Astrocyte (in vitro differentiated cells and primary cell): Measurements from ENCODE around the gene ADCY1.

Source experiments
- EZH2 ChIP-seq: IDR thresholded peaks from 2 replicates; pipeline ENCODE4 v1.6.1; 2012; ENCODE audit warnings: mild to moderate bottlenecking, low read length, inconsistent platforms; ENCODE audit not compliant: insufficient read depth
- TF ChIP-seq, protein P1 (sequence below): IDR thresholded peaks from 2 replicates; pipeline ENCODE4 v1.5.1; 2011; ENCODE audit warnings: low read depth, mild to moderate bottlenecking, inconsistent platforms, low read length, moderate library complexity; ENCODE audit not compliant: insufficient read depth

DNA sequence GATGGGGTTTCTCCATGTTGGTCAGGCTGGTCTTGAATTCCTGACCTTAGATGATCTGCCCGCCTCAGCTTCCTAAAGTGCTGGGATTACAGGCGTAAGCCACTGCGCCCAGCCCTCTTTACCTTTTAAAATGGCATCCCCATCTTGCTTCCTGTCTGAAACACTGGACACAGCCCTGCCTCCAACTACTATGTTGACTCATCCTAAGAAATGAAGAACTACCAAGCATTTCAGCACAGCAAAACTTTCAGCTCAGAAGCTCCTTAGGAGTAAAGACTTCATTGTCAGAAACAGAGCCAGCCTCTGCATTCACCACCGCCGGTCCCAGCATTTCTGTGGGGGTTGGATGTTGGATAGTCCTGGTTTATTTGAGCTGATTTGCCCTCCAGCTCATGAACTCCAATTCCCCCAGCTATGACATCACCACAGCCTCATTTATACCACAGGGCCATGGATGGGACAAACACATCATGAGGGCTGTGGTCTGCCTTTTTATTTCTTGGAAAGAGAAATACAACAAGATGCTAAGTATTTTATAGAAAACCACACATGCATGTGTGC lies 123.5 kb downstream of the ADCY1 start:
- TF ChIP-seq, protein P1, sequence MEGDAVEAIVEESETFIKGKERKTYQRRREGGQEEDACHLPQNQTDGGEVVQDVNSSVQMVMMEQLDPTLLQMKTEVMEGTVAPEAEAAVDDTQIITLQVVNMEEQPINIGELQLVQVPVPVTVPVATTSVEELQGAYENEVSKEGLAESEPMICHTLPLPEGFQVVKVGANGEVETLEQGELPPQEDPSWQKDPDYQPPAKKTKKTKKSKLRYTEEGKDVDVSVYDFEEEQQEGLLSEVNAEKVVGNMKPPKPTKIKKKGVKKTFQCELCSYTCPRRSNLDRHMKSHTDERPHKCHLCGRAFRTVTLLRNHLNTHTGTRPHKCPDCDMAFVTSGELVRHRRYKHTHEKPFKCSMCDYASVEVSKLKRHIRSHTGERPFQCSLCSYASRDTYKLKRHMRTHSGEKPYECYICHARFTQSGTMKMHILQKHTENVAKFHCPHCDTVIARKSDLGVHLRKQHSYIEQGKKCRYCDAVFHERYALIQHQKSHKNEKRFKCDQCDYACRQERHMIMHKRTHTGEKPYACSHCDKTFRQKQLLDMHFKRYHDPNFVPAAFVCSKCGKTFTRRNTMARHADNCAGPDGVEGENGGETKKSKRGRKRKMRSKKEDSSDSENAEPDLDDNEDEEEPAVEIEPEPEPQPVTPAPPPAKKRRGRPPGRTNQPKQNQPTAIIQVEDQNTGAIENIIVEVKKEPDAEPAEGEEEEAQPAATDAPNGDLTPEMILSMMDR: no peak
- no peak for TF ChIP-seq EZH2
